Measurements from ENCODE around the gene EID2.

The EID2 gene, protein sequence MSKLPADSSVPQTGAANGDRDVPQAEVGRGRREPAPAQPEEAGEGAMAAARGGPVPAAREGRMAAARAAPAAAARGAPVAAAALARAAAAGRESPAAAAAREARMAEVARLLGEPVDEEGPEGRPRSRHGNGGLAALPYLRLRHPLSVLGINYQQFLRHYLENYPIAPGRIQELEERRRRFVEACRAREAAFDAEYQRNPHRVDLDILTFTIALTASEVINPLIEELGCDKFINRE

DNA sequence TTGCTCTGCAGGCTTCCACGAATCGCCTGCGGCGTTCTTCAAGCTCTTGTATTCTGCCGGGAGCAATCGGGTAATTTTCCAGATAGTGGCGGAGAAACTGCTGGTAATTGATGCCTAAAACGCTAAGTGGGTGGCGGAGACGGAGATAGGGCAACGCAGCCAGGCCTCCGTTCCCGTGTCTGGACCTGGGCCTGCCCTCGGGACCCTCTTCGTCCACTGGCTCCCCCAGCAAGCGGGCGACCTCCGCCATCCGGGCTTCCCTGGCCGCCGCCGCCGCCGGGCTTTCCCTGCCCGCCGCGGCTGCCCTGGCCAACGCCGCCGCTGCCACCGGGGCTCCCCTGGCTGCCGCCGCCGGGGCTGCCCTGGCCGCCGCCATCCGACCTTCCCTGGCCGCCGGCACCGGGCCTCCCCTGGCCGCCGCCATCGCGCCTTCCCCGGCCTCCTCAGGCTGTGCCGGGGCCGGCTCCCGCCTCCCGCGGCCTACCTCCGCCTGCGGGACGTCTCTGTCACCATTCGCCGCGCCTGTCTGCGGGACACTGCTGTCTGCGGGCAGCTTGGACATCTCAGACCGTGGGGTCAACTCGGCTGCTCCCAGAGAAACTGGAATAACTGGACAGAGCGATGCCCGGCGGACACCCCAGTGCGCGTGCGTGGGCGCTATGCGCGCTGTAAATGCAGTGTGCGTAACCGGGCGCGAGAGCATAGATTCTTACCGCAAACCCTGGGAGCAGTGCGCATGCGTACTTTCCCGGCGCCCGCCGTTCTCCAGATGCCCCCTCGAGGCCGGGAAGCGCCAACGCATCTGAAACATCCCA is at the start of gene EID2:
TSS of gene EID2 (minus strand) at position 644 of the 815 bp plus-strand sequence. CDS start at position 562, 82 bp downstream.
- DNase-seq, result peak; percentile 98

DNA sequence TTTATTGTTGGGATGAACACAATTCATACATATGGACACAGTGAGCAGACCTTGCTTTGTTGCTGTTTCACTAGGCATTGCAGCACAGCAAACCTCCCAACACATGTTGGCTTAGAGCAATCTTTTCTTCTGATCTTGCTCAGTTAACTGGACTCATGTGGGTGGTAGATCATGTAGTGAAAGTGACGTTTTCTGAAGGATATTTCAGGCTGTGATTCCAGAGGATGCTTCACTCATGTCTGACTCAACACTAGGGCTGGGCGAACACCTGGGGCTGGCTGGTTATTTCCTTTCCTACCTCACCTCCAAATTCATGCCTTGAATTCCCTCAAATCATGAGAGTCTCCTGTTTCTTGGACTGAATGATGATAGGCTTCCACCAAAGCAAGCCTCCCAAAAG is 48.1 kb upstream of the EID2 start:
- DNase-seq, result no peak

DNA sequence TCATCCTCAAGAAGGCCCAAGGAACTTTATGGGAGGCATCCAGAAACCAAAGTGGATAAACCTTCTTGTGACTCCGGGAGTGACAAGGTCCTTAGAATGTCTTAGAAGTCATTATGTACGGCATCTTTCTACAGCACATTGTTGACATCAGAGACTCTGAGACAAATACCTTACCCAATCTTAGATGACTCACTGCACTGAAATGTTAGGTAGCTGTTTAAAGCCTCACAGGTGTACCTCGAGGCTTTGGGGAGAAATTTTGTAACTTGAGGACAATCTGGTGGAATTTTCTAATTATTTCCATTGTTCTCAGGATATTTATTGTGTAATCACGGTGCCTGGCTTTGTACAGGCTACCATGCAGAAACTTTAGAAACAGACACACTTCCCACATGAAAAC is 47.5 kb upstream of the EID2 start:
- DNase-seq, result no peak

DNA sequence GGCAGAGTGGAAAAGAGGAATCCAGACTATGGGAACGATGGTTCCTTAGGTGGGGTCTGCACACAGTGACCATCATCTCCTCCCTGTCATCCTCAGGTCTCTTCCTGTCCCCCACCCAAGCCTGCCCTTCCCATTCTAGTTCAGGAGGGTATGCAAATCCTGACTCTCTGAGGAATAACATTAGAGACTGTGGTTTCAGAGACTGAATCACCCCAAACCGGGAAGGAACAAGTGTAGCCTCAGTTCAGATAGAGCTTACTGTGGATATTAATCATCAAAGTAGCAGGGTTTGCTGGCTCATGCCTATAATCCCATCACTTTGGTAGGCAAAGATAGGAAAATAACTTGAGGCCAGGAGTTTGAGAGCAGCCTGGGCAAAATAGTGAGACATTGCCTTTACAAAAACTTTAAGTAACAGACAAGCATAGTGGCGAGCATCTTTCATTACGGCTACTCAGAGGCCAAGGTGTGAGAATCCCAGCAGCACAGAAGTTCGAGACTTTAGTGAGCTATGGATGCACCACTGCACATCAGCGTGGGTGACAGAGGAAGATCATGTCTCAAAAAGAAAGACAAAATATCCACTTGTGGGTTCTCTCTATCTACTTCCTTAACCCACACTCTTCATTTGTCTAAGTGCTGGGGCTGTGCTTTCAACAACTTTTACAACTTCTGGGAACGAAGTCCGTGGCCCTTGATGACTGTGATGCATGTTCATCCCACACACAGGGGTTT is 43.1 kb upstream of the EID2 start:
- DNase-seq, result no peak

DNA sequence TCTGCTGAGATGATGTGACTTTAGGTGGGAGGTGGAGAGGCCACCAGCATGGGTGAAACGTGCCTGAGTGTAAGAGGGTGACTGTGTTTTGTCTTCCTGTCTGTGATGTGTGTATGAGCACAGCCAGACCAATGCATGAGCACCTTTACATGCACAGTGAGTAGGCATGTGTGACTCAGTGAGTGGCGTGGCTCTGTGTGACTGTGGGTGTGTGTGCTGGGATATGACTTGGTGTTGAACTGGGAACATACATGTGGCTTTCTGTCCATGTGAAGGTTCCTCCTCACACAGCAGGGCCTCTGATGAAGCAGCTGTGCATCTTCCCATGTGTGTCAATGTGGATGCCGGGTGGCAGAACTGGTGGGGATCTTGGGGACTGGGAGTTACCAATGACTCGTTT is 42.5 kb upstream of the EID2 start:
- no peak for DNase-seq

DNA sequence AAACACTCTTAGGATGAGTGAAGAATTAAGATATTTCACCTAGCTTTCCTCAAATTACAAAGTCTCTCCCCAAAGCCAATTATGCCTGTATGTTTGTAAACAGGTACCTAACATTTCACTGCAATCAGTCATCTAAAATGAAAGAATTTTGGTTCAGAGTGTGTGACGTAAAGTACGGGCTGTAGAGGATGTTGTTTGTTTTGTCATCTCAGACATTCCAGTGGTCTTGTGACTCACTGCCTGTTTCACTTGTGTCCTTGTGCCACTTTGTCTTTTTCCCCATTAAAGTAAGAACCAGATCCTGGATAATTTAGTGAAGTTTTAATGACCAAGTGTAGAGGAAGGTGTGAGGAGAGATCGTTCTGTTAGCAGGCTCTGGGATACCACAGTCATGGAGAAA is 28.6 kb upstream of the EID2 start:
- DNase-seq, result no peak

DNA sequence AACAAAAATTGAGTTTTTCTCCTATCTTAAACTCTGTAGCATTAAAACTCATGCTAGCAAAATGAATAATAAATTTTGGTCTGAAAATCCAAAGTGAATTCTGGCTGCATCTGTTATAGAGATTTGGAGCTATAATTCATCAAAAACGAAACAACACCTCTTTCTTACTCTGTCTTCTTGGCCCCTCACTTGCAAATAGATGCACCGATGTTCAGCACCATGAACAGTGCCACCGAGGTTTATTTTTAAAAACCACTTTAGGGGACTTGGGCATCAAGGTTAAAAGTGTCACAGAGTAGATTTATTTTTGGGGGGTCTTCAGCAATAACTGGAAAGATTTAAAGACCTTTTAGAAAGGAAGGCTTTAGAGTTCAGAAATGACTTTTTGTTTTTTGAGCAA is 26.1 kb upstream of the EID2 start:
- DNase-seq, result no peak

DNA sequence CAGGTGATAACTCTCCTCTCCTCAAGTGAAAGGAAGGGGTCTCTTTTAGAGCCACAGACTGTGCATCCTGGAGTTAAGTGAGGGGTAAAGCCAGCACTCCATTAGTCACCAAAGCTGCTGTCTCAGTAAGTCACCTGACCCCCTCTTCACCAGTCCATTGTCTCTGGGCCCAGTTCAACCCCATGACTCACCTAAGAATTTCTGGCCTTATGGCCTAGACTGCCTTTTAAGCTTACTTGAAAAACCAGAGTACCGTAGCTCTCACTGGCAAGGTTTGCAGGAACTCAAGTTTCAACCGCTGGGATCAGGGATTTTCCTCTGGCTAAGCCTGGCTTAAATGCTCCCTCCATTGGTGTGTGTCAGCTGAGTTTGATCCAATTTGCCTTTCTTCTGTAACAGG is 23.4 kb upstream of the EID2 start:
- no peak for DNase-seq

DNA sequence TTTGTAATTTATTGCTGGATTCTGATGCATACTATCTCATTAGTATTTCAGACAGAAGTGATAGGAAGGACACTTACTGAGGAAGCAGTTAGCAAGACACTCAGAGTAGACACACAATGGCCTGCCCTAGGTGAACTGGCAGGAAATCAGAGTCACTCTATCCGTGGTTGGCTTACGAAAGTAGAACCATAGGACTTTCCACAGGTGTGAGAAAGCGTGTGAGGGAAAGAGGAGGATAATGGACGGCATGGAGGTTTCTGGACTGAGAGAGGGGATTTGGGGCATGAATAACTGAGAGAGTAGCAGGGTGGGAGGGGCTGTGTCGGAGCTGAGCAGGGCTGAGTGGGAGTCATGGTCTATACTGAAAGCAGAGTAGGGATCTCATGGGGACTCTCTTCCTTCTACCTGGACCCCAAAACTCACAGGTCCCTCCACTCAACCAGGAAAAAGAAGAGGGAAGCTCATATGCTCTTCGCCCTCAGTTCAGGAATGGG is 18.7 kb upstream of the EID2 start:
- peak; percentile 45 for DNase-seq

DNA sequence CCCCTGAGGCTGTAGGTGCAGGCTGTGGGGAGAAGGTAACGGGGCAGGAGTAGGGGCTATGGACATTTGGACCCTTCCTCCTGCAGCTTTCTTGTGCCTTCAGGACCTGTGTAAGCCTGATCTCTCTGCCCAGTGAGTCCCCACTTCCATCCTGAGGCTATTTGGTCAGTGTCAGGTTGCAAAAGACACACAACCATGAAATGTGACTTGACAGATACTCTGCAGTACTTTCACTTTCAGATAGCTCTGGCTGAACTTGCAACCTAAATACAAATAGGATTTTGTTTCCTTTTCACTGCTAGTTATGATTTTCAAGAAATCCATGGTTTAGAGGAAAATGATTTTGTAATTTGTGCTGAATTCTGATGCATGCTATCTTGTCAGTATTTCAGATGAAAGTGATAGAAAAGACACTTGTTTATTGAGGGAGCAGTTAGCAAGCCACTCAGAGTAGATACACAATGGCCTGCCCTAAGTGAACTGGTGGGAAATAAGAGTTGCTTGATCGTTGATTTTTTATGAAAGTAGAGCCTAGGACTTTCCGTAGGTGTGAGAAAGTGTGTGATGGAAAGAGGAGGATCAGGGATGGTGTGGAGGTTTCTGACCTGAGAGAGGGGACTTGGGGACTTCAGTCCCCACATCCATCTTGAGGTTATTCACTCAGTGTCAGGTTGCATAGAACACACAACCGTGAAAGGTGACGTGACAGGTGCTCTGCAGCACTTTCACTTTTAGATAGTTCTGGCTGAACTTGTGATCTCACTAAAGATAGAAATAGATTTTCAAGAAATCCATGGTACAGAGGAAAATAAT is 18.1 kb upstream of the EID2 start:
- DNase-seq, result peak; percentile 54

DNA sequence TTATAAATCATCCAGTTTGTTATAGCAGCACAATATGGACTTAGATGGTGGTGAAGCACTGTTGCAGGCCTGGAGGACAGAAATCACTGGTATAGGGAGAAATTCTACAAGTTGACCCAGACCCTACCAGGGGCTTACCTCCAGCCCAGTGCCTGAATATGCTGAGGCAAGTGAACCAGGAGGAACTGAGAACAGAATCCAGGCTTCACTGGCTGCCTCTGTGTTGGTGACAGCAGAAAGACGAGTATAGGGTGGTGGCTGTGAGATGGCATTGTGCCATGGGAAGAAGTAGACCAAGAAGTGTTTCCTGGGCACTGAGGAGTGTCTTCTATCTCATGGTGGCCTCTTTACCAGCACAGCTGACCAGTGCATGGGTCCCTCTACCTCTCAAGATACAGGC is 15.9 kb upstream of the EID2 start:
- DNase-seq, result no peak

DNA sequence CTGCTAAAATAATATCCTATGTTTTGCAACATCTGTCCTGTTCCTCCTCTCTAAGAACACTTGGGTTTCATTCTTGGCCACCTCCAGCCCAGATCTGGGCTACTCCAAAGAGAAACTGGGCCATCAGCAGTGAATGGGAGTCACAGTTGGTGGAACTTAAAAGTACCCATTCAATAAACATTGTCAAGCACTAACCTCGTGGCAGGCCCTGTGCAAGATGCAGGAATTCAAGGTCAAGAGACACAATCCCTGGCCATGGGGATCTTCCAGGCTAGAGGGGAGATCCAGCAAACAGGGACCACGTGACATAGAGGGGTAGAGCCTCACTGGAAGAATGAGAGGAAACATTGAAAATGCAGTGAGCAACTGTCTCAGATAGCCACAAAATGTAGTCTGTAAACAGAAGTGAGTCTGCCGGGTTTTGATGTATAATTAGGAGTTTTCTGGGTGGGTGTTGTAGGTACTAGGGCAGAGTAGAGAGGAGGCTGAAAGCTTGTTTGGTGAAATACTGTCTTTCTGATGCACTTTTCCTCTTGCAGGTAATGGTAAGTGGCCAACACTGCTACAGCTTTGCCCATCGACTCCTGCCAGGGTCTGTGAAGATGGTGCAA is 14.8 kb upstream of the EID2 start:
- no peak for DNase-seq

DNA sequence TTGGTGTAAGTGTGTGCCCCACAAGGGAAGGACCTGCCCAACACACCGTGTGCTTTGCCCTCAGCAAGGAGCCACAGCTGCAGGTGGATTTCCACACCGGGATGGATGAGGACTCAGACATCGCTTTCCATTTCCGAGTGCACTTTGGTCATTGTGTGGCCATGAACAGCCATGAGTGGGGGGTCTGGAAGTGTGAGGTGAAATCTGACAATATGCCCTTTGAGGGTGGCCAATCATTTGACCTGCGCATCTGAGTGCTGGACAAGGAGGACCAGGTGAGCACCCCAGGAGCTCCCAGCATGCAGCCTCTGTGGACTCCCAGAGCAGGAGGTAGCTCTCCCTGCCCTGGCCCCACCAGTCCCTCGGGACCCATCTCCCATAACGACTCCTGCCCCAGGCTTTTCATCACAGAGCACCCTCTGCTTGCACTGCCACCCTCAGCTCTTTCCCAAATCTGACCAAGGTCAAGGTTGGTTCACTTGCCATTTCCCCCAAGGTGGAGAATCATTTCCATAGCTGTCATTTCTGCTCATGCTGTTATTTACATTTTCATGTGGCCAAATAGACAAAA is 13.2 kb upstream of the EID2 start:
- peak; percentile 15 for DNase-seq

DNA sequence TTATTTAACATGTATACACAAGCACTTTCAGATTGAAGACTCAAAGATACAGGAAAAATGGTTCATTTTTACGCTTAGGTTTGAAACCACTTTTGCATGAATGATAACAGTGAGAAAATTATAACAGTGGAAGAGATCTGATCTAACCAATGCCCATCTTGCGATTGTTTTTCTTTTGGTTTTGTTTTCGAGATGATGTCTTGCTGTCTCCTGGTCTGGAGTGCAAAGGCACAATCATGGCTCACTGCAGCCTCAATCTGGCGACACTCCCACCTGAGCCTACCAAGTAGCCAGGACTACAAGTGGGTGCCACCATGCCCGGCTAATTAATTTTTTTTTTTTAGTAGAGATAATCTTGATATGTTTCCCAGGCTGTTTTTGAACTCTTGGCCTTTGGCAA is 10.2 kb upstream of the EID2 start:
- DNase-seq, result no peak

DNA sequence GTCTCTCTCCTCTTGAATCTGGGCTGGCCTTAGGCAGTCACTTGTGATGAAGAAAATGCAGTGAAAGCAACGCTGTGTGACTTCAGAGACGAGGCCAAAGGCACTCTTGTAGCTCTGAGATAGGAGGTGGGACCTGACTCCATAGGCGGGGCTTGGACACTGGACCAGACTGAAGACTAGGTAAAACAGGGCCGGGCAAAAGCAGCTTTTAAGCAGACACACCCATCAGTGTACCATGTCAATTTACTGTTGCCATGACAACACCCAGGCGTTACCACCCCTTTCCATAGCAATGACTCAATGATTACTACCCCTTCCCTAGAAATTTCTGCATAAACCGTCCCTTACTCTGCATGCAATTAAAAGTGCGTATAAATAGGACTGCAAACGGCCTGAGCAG is 6.6 kb upstream of the EID2 start:
- DNase-seq, result no peak

DNA sequence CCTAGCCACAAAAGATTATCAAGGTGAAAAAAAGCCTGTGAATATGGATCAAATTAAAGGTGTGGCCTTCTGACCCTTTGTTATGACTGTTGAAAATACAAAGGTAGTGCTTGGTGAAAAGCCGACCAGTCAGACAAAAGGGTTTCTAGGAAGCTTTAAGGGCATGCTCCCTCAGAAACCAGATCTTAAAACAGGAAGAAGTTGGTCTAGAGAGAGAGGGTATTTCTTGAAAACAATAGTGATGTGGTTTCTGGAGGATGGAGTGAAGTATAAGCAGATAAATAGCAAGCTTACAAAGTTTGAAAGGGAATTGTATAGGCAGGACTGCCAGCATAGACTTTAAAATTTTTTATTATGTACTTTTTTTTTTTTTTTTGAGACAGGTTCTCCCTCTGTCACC is 5.0 kb upstream of the EID2 start:
- DNase-seq, result no peak

DNA sequence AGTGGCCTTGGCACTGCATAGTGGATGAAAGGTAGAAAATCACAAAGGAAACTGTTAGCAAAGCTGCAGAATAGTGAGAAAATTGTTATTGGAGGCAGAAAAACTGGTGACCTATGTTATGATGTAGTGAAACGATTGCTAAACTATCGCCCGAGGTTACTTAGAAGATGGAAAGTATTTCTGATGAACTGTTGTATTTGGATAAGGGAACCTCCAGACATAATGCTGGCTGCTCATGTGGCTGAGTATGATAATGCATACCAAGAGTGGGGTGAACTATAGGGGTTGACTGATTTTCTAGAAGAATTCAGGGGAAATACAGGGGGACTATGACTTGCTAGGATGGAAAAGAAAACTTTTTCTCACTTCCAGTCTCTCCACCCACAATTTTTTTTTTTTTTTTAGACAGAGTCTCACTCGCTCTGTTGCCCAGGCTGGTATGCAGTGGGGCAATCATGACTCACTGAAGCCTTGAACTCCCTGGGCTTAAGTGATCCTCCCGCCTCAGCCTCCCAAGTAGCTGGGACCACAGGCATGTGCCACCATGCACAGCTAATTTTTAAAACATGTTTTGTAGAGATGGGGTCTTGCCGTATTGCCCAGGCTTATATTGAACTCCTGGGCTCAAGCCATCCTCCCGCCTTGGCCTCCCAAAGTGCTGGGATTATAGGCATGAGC is 4.4 kb upstream of the EID2 start:
- DNase-seq, result no peak

DNA sequence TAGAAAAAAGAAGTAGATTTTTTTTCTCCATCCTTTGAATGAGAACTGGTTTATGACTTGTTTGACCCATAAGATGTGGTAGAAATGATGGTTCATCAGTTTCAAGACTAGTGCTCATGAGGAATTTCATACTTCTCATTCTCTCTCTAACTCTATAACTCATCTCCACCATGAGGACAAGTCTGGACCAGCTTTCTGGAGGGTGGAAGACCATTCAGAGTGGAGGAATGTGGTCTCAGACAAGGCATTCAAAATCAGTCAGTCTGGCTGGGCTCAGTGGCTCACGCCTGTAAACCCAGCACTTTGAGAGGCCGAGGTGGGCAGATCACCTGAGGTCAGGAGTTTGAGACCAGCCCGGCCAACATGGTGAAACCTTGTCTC is 3.5 kb upstream of the EID2 start:
- DNase-seq, result no peak

DNA sequence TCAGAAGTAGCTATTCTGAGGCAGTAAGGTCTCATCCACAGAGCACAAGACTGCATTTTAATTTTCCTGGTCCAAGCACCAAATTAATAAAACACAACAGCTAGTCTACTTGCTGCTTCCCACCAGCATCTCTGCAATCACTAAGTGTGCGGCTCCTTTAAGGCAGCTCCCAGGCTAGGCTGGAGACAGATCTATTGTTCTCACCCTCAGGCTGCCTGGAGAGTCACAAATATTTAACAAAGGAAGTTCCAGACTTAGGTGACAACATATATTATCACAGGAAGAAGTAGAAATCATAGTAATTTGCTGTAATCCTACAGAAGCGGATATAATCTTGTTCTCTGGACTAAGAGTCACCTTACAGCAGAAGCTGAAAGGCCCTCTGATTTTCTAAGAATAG is 2.2 kb upstream of the EID2 start:
- DNase-seq, result peak; percentile 25

DNA sequence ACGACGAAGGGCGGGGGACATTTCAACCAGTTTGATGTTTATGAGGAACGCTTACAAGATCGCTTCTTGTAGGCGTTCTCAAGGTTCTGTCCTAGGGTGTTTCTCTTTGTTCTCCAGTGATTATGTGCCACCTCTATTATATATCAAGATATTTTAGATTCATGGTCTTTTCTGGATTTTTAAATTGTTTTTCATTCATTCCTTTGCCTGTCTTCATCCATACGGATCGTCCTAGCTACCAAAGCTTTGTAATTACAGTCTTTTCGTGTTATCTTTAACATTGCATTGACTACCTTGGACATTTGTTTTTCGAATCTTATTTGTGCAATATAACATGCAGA is 342 bp upstream of the EID2 start:
- DNase-seq, result no peak

DNA sequence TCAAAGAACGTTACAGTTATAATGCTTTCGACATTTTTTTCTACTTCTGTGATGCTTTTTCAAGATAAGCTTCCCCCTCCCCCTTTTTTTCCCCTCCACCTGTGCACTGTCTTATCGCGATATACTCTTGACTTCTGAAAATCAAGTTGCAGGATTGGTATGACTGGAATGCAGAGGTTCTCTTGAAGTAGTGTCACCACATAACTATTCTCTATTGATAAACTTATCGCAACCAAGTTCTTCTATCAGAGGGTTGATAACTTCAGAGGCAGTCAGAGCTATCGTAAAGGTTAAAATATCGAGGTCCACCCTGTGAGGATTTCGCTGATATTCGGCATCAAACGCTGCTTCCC is 820 bp downstream of the EID2 start:
- no peak for DNase-seq

DNA sequence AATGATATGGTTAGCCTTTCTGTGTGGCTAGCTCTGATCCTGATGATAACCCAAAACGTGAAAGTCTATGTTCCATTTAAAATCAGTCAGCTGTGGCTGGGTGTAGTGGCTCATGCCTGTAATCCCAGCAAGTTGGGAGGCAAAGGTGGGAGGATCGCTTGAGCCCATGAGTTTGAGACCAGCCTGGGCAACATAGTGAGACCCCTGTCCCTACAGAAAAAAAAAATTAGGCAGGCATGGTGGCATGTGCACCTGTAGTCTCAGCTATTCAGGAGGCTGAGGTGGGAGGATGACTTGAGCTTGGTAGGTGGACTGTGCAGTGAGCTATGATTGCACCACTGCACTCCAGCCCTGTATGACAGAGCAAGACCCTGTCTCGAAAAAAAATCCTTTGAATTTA is 6.2 kb downstream of the EID2 start:
- no peak for DNase-seq

Measured in NCI-H345 (cell line).